GM19395 (cell line): ENCODE results near the gene LRRC25.
A peak's percentile ranks its signal among the peaks of the same experiment; 100 is the strongest.
"Not testable (repeated sequence)": the region's sequence is repeated elsewhere in the genome, so short reads cannot be mapped to it uniquely, and the experiment has no call there.

Experiments
- ATAC-seq: cut with Tn5 transposase; IDR thresholded peaks from one replicate; pipeline ENCODE4 v1.9.1; 2021; ENCODE audit warnings: mild to moderate bottlenecking, moderate library complexity; ENCODE audit not compliant: unreplicated experiment

LRRC25 gene

DNA sequence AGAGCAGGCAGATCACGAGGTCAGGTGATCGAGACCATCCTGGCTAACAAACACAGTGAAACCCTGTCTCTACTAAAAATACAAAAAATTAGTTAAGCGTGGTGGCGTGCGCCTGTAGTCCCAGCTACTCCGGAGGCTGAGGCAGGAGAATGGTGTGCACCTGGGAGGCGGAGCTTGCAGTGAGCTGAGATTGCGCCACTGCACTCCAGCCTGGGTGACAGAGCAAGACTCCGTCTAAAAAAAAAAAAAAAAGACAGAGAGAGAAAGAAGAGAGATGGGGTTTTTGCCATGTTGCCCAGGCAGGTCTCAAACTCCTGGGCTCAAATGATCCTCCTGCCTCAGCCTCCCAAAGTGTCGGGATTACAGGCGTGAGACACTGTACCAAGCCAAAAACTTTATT lies 8.3 kb upstream of the LRRC25 start:
- not testable (repeated sequence) for ATAC-seq

DNA sequence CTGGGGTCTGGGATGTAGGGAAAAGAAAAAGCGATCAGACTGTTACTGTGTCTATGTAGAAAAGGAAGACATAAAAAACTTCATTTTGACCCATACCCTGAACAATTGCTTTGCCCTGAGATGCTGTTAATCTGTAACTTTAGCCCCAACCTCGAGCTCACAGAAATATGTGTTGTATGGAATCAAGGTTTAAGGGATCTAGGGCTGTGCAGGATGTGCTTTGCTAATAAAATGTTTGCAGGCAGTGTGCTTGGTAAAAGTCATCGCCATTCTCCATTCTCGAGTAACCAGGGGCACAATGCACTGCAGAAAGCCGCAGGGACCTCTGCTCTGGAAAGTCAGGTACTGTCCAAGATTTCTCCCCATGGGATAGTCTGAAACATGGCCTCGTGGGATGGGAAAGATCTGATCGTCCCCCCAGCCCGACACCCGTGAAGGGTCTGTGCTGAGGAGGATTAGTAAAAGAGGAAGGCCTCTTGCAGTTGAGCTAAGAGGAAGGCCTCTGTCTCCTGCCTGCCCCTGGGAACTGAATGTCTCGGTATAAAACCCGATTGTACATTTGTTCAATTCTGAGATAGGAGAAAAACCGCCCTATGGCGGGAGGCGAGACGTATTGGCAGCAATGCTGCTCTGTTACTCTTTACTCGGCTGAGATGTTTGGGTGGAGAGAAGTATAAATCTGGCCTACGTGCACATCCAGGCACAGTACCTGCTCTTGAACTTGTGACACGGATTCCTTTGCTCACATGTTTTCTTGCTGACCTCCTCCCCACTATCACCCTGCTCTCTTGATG lies 5.2 kb upstream of the LRRC25 start:
- not testable (repeated sequence) for ATAC-seq

DNA sequence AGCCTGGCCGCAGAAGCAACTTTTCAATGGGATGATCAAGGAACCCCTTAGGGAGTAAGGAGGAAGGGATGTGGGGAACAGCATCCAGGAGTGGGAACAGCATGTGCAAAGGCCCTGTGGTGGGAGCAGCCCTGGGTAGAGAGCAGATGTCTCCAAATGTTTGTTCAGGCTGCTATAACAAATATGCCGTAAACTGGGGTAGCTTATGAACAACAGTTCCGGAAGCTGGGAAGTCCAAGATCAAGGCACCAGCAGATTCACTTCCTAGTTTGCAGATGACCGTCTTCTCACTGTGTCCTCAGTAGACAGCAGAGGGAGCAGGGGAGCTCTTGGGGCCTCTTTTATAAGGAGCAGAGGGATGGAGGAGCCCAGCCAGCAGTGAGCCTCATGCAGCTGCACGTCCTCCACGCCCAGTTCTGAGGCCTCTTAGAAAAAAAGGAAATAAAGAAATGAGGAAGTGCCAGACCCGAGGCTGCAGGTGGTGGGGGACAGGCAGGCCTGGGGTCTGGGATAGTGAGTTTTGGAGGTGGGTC lies 4.2 kb upstream of the LRRC25 start:
- no peak for ATAC-seq

DNA sequence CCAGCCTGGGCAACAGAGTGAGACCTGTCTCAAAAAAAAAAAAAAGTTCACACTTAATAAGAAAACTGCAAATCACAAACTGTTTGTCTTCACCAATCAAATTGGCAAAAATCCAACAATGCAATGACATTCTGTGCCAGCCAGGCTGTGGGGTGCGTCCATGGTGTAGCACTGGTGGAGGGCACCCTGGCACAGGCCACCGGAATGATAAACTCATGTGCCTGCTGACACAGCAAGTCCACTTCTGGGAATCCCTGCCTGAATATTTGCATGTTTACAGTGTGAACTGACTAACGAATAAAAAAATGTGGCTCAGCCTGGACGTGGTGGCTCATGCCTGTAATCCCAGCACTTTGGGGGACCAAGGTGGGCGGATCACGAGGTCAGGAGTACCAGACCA lies 1.6 kb upstream of the LRRC25 start:
- no peak for ATAC-seq

DNA sequence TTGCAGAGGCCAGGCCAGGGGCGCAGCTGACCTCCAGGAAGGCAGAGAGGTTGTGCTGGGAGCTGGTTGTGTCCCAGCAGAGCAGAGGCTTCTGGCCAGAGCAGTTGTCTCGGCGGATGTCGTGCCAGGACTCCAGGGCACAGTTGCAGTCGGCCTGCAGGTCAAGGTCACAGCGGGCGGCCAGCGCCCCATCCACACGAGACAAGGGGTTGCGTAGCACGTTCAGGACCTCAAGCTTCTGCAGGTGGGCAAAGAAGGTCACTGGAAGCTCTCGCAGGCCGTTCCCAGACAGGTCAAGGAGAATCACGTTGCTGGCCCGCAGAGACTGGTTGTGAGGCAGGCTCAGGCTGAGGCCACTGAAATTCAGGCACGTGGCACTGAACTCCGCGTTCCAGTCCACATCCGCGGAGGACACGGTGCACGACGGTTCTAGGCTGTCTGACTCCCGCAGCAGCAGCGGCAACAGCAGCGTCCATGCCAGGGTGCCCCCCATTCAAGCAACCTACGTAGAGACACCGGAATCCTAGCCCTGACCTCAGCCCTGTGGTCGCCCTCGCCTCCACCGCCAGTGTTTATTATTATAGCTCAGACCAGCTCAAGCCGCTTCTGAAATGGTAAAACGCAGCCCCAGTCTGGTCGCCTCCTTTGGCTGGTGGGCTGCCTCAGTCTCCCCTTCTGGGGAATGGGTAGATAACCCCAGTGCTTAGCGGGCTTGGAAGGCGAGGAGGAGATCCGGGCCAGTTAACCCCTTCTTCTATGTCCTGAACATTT lies 766 bp downstream of the LRRC25 start:
- no peak for ATAC-seq

DNA sequence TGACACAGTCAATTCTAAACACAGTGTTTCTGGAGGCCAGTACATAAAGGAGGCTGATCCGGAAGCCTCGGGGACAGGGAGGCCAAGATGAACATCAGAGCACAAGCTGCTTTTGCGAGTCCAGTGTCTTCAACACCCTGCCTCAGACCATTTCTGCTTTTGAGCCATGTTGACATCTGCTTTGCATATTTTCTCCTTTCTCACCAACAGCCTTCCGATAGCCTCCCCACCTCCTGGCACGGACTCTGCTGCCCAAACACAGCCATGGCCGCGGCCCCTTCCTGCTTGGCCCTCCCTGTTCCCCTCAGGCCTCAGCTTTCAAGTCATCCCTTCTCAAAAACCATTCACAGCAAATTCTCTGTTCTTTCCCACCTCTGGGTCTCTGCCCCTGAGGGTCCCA lies 3.6 kb downstream of the LRRC25 start:
- ATAC-seq: no peak

DNA sequence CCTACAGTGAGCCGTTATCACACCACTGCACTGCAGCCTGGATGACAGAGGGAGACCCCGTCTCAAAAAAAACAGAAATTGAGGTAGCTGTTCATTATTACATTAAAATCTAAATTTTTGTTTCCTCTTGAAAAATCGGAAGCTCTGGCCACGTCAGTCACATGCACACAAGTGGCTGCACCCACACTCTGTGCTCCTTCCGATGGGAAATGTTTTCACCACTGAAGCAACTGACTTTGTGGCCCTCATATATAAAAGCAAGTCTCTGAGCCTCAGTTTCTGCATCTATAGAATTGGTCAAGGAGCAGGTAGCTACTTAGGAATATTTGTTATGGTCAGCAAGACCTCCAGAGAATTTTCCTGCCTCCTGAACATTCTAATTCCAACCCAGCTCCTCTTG lies 4.5 kb downstream of the LRRC25 start:
- ATAC-seq: no peak

DNA sequence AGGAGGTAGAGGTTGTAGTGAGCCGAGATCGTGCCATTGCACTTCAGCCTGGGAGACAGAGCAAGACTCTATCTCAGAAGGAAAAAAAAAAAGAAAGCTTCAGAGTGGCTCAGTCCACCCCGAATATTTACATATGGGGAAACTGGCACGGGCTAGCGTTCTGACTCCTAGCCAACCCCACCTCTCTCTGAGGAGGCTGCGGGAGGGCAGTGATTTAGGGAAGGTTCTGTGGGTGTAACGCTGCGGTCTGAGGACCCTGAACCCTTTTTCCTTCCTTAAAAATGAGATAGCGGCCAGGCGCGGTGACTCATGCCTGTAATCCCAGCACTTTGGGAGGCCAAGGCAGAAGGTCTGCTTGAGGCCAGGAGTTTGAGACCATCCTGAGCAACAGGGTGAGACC lies 5.0 kb downstream of the LRRC25 start:
- ATAC-seq: no peak

DNA sequence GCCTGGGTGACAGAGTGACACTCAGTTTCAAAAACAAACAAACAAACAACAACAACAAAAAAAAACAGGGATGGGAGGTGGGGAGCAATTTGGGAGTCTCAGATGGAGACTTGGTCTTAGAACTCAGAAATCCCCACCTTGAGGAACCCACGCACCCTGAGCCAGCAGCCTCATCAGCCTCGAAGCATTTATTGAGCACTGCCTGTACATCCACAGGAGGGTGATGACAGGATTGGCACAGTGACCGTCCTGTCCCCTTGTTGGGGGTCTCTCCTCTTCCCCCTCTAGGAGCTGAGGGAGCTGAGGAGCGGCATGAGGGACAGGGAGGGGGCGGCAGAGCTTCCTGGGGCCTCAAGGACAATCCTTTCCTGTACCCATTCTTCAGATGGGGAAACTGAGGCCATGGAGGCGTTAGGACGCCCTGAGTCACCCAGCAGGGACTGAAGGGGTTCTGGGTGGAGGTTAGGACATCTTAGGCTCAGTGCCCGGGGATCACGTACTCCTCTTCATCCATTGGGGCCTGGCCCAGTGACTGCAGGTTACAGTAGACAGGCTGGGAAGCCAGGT lies 5.8 kb downstream of the LRRC25 start:
- ATAC-seq: no peak

DNA sequence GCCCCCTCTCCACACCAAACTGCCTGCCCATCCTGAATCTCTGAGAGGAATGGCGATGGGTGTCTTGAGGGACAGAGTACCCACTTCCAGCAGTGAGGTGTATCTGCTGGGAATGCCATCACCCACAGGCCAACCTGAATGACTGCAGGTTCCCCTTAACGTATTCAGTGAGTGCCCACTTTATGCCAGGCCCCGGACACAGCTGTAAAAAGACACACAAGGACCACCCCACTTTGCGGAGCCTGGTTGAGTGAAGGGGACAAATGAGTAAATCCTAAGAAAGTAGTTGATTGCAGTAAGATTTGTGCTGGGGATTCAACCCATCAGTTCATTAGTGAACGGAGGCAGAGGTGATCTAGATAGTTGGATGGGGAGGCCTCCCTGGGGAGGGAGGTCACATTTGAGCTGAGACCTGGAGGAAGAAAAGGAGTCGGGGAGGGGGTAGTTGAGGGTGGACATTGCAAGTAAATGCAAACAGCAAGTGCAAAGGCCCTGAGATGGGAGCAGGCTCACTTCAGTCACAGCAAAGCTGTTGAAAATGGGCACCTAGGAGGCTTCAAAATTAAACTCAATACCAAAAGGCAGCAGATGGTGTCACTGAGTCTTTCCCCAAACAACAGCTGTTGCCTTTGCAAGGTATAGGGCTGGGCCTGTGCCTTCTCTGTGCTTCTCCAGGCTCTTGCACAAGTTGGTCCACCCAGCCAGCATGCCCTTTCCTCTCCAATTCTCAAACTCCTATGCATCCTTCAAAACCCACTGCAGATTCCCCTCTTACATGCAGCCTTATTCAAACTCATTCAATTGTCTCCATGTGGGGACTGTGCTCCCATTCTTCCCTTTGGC lies 7.1 kb downstream of the LRRC25 start:
- ATAC-seq: no peak

DNA sequence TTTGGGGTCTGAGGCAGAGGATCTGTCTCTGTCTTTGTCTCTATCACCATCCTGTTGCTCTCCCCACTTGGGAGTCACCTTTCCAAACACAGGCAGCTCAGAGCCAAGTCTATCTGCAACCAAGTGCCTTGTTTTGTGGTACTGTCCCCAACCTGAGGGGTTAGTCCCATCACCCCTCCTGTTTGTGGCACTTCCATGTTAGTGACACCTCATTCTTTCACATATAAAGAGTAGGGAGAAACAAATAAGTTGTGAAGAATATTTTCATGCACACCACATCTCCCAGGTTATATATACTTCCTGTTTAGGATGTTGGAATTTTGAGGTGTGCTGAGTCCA lies 7.7 kb downstream of the LRRC25 start:
- ATAC-seq: no peak

DNA sequence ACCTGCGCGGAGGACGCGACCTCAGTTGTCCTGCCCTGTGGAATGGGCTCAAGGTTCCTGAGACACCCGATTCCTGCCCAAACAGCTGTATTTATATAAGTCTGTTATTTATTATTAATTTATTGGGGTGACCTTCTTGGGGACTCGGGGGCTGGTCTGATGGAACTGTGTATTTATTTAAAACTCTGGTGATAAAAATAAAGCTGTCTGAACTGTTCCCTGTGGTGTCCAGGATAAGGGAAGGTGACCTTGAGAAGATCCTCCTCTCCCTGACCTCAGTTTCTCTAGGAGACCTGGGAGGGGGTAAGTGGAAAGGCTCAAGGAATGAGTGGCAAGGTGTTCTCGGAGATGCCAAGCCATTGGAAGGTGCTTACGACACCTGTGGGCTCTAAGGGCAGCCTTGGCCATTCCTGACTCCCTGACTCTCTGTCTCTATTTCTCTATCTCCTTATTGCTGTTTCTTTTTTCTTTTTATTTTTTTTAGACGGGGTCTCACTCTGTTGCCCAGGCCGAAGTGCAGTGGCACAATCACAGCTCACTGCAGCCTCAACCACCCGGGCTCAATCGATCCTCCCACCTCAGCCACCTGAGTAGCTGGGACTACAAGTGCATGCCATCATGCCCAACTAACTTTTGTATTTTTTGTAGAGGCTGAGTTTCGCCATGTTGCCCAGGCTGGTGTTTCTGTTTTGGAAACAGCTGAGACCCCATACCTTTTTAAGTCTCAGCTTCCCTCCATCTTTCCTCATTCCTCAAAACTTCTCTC lies 8.3 kb downstream of the LRRC25 start:
- no peak for ATAC-seq

DNA sequence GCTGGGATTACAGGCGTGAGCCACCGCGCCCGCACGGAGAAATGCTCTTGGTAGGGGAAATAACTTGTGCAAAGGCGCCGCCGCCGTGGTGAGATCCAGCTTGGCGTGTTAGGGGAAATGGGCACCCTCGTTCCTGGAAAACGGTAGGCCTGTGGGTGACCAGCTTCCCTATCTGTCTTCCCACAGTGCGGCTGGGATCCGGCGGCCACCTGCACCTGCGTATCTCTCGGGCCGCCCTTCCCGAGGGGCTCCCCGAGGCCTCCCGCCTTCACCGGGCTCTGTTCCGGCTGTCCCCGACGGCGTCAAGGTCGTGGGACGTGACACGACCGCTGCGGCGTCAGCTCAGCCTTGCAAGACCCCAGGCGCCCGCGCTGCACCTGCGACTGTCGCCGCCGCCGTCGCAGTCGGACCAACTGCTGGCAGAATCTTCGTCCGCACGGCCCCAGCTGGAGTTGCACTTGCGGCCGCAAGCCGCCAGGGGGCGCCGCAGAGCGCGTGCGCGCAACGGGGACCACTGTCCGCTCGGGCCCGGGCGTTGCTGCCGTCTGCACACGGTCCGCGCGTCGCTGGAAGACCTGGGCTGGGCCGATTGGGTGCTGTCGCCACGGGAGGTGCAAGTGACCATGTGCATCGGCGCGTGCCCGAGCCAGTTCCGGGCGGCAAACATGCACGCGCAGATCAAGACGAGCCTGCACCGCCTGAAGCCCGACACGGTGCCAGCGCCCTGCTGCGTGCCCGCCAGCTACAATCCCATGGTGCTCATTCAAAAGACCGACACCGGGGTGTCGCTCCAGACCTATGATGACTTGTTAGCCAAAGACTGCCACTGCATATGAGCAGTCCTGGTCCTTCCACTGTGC lies 9.1 kb downstream of the LRRC25 start:
- peak; percentile 58 for ATAC-seq

DNA sequence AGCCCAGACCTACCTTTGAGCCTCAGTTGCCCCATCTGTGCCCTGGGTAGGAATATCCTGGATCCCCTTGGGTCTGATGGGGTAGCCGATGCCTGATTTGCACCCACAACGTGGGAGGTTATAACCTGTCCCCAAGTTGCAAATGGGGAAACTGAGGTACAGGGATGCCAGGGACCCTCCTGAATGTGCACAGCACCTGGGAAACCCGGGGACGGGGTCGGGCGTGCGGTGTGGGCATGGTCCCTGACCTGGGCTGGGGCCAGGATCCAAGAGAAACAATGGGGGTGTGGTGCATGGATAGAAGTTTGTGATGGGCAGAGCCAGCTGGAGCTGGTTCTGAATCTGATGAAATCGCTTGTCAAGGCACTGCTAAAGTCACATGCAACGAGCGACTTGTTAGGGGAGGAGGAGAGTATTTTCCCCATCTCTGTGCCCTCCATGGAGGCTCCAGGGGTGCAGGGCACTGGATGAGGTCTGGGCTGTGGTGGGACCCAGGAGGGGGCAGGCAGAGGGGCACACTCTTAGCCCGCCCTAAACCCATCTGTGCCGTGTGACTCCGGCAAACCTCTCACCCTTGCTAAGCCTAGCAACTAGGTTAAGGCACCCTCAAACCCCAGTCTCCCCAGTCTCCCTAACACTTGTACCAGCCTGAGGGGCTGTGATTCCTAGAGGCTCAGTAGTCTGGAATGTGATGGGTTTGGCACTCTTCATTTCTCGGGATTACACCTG lies 10.7 kb downstream of the LRRC25 start:
- ATAC-seq: no peak

DNA sequence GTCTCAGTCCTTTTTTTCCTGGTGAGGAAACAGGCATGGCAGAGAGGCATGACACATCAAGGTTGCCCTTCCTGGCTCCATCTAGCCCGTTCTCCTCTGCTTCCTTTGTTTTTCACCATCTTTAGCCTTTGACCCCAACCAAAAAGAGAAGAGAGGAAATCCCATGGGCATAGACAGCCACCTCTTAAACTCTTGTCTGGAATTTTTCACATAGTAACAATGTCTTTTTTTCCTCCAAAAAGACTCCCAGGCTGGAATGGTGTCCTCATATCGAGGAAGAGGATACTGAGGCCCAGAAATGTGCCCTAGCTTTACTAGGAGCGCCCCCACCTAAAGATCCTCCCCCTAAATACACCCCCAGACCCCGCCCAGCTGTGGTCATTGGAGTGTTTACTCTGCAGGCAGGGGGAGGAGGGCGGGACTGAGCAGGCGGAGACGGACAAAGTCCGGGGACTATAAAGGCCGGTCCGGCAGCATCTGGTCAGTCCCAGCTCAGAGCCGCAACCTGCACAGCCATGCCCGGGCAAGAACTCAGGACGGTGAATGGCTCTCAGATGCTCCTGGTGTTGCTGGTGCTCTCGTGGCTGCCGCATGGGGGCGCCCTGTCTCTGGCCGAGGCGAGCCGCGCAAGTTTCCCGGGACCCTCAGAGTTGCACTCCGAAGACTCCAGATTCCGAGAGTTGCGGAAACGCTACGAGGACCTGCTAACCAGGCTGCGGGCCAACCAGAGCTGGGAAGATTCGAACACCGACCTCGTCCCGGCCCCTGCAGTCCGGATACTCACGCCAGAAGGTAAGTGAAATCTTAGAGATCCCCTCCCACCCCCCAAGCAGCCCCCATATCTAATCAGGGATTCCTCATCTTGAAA lies 11.5 kb downstream of the LRRC25 start, which contains the start of gene GDF15:
TSS of gene GDF15 (plus strand) at position 484 of the 868 bp plus-strand sequence. CDS start at position 516, 32 bp downstream.
- ATAC-seq: no peak

DNA sequence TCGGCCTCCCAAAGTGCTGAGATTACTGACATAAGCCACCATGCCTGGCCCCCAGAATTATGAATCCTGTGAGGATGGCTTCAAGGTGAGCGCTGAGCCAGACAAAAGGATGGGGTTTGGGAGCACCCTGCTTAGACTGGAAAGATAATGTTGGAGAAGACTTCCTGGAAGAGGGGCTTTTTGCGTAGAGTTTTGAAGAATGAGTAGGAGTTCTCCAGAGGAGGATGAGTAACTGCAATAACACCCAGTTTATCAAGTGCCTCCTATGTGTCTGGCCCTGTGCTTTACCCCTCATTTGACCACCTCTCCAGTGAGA lies 12.1 kb downstream of the LRRC25 start:
- ATAC-seq: no peak

DNA sequence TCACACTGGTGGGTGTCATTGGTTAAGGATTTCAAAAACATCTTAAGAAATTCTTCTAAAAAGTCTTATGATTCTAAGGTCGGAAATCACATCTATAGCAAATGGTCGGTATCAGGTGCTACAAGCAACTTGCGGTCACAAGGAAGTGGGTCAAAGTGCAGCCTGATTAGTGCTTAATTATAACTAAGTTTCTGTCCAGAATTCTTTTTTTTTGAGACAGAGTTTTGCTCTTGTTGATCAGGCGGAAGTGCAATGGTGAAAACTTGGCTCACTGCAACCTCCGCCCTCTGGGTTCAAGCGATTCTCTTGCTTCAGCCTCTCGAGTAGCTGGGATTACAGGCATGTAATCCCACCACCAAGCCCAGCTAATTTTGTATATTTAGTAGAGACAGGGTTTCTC lies 12.6 kb downstream of the LRRC25 start:
- ATAC-seq: no peak

DNA sequence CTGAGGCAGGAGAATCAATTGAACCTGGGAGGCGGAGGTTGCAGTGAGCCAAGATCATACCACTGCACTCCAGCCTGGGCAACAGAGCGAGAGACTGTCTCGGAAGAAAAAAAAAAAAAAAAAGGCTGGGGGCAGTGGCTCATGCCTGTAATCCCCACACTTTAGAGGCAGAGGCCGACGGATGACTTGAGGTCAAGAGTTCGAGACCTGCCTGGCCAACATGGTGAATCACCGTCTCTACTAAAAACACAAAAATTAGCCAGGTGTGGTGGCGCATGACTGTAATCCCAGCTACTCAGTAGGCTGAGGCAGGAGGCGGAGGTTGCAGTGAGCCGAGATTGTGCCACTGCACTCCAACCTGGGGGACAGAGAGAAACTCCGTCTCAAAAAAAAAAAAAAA lies 13.8 kb downstream of the LRRC25 start:
- not testable (repeated sequence) for ATAC-seq
